IPS-NIHi7 (cell line): ENCODE measurements around the gene ZBTB48.
"Not testable (repeated sequence)": the region's sequence is repeated elsewhere in the genome, so short reads cannot be mapped to it uniquely, and the experiment has no call there.

Source experiments
- DNase-seq: peaks from one replicate; pipeline ENCODE4 v3.0.0; 2012; ENCODE audit warnings: mixed read lengths; ENCODE audit errors: extremely low spot score

Gene ZBTB48

DNA sequence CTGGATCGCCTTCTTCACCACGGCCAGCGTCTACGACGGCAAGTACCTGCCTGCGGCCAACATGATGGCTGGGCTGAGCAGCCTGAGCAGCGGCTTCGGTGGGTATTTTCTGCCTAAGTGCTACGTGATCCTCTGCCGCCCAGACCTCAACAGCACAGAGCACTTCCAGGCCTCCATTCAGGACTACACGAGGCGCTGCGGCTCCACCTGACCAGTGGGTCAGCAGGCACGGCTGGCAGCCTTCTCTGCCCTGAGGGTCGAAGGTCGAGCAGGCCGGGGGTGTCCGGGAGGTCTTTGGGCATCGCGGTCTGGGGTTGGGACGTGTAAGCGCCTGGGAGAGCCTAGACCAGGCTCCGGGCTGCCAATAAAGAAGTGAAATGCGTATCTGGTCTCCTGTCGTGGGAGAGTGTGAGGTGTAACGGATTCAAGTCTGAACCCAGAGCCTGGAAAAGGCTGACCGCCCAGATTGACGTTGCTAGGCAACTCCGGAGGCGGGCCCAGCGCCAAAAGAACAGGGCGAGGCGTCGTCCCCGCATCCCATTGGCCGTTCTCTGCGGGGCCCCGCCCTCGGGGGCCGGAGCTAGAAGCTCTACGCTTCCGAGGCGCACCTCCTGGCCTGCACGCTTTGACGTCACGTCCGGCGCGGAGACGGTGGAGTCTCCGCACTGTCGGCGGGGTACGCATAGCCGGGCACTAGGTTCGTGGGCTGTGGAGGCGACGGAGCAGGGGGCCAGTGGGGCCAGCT, at the start of gene ZBTB48:
Gene ZBTB48, plus strand, starts transcription at position 621 of the 745 bp plus-strand sequence. CDS start 616 bp downstream, outside the sequence.
- peak; percentile 100 for DNase-seq

DNA sequence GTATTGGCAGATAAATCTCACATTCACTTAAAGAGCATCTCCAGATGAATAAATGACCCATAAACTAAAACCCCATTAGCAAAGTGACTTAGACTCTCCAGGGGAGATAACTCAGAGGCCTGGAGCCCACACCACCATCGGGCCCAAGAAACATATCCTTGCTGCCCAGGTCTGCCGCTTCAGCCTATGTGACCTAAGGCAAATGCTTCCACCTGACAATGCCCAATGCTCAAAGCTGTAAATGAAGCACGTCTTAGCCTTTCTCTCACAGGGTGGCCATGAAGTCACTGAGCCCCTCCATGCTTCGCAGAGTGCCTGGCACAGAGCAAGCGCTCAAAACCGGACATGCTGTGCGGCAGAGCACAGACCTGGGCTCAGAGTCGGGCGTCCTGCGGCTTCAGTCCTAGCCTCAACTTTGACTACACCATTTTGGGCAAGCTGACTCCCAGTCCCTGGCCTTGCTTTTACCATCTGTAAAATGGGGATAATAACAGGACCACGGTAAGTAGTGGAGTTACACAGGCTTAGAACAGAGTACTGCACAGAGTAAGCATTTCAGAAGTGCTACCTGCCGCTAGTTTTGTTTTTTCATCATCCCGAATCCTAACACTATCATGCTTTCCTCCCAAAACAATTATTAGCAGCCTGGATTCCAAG, 49.2 kb upstream of the ZBTB48 start:
- DNase-seq = no peak

DNA sequence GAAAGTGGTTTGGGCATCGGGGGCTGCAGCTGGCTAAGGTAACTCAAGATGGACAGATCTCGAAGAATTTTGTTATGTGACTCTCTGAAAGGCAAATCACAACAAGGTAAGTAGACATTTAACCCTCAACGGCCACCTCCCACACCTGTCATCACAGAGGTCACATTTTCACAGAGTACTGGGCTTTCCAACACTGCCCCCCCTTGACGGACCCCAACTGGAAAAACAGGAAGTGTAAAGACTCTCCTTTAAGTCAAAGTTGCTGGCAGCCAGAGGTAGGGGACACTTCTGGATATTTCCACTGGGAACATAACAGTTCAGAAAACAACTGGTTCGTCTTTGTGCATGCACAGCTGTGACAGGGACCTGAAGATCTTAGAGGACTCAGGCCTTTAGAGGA, 47.8 kb upstream of the ZBTB48 start:
- no peak for DNase-seq

DNA sequence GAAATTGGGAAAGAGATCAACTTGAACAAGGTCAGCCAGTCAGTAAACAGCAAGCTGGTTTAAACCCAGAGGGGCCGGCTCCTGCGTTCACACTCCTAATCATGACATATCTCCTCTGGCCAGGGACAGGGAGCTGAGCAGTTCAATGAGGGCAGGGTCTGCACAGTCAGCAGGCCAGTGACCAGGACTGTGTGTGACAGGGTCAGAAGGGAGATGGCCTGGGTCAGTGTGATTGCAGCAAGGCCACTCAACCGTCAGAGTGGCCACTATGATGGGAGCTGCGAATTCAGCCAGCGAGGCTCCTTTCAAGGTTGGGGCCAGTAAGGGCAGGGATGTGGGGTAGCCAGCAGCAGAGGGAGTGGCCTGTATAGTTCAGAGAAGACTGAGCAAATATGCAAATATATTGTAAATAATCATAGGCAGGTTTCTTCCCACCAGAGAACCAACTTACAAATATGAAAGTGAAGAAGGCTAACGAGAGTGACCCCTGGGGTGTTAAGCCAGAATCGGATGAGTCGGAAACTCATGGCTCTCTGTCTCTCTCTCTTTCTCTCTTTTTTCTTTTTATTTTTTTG, 45.5 kb upstream of the ZBTB48 start:
- no peak for DNase-seq

DNA sequence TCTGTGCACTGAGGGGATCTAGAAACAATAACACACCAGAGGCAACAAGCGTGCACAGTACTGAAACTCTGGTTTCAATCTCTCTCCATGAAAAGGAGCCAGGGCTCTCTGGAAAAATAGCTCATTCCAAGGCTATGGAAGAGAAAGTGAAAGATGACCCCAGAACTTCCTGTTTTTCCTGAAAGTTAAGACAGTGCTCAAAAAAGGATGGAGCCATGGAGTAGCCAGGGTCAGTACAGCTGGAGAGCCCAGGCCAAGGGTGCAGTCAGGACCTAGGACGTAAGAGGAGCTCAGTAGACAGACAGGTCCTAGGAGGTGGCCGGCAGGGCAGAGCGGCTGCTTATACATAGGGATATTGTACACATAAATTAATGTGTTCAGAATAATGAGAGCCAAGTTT, 44.6 kb upstream of the ZBTB48 start:
- DNase-seq = no peak

DNA sequence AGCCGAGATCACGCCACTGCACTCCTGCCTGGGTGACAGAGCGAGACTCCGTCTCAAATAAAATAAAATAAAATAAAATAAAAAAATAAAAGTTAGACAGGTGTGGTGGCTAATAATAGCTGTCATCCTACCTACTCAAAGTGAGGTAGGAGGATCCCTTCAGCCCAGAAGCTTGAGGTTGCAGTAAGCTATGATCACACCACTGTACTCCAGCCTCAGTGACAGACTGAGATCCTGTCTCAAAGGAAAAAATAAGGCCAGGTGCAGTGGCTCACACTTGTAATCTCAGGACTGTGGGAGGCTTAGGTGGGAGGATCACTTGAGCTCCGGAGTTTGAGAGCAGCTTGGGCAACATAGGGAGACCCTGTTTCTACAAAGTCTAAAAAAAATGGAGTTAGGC, 43.5 kb upstream of the ZBTB48 start:
- DNase-seq = no peak

DNA sequence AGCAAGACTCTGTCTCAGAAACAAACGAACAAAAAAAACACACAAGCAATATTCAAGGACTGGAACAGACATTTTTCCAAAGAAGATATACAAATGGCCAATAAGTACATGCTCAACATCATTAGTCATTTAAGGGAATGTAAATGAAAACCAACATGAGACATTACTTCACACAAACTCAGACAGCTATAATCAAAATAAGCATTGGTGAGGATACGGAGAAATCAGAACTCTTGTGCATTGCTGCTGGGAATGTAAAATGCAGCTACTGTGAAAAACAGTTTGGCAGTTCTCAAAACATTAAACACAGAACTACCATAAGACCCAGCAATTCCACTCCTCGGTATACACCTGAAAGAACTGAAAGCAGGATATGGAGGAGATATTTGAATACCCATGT, 40.8 kb upstream of the ZBTB48 start:
- no peak for DNase-seq

DNA sequence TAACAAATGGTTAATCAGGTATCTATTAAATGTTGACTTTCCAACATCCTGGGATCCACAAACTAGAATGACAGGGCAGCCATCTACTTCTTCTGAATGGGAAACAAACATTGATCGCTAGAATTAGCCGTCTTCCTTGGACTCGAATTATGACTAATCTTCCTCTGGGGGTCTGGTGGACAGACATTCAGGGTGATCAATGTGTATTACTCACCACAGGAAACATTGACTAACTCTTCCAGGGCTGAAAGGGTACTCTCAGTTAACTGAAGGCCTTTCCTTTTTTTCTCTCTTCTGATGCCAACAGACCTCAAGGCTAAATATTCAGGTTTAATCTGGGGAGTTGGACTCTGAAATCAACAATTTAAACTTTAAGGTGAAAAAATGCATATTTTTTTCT, 35.0 kb upstream of the ZBTB48 start:
- DNase-seq = no peak

DNA sequence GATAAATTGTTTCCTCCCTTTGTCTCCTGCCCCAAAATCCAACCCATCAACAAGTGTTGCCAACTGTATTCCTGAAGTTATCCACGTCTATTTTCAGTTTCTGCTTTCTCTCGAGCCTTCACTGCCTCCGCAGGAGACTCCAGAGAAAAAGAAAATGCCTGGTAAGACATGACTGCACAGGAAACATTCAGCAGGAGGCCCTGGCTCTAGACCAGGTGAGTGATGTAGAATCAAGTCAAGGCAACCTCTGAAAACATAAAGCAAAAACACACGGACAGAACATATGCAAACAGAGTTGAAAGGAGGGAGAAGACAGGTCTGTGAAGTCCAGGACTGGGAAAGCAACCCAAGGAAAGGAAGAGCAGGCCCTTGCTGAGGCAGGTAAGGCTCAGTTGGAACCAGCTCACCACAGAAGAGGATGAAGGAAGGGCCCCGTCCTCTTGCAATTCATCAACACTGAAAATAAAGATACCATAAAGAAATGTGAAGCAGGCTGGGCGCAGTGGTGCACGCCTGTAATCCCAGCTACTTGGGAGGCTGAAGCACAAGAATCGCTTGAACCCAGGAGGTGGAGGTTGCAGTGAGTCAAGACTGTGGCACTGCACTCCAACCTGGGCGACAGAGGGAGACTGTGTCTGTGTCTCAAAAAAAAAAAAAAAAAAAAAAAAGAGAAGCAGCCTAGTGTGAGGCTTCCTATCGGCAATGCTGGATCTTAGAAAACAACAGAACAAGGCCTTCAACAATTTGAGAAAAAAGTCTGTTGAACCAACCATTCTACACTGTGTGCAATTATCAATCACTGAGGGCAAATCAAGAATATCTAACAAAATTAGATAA, 34.3 kb upstream of the ZBTB48 start:
- no peak for DNase-seq

DNA sequence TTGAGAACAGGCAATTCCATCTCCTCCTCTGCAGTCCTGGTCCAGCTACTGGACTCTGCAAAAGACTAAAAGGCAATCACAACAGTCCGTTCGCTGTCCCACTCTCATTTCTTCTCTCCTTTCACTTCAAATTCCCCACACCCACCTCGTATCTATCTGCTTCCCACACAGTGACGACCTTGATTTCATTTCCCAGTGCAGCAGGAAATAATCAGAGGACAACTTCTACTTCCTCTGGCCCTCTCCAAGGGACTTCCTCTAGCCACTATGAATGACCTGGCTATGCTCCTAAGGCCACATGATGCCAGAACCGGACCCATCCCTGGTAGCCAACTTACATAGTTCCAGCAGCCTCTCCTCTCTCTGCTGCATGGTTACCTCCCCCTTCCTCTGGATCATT, 33.5 kb upstream of the ZBTB48 start:
- no peak for DNase-seq

DNA sequence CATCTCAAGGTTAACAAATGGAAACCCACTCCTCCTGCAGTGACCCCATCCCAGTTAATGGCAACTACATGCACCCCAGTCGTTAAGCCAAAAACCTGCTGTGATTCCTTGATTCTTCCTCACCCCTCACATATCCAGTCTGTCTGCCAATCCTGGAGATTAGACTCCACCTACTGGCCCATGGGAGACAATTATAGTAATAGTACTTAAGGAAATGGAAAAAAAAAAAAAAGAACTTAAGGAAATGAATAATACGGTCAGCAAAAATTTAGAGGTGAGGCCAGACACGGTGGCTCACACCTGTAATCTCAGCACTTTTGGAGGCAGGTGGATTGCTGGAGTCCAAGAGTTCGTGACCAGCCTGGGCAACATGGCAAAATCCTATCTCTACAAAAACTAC, 32.5 kb upstream of the ZBTB48 start:
- no peak for DNase-seq

DNA sequence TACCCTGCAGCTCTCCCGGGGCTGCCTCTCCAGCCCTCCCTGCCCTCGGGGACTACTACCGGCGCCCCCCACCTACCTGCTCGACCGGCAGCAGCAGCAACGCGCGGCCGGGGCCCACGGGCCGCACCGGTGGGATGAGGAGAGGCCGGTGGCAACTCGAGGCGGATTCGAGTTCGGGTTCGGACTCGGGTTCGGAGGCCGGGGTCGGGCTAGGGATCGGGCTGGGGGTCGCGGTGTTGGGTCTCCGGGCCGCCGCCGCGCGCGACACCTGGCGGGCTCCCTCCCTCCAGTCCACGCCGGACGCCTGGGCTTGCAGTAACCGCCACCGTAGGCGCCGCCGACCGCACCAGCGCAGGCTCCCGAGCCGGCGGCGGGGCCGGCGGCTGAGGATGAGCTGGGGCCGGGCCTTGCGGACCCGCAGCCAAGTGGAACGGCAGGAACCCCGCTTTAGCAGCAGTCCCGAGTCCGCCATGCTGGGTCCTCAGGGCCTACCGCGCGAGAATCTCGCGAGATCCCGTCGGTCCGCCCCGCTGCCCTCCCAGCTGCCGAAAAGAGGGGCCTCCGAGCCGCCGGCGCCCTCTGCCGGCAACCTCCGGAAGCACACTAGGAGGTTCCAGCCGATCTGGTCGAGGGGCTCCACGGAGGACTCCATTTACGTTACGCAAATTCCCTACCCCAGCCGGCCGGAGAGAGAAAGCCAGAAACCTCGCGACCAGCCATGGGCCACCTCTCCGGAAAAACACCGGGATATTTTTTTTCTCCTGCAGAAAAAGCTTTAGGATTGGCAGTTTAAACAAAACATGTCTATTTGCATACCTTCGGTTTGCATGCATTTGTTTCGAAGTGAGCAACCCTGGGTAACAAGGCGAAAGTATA, 25.5 kb upstream of the ZBTB48 start, which contains the start of gene NOL9:
Gene NOL9, minus strand, starts transcription at position 483 of the 876 bp plus-strand sequence. Its CDS starts 11 bp downstream, at position 472.
- peak; percentile 99 for DNase-seq

DNA sequence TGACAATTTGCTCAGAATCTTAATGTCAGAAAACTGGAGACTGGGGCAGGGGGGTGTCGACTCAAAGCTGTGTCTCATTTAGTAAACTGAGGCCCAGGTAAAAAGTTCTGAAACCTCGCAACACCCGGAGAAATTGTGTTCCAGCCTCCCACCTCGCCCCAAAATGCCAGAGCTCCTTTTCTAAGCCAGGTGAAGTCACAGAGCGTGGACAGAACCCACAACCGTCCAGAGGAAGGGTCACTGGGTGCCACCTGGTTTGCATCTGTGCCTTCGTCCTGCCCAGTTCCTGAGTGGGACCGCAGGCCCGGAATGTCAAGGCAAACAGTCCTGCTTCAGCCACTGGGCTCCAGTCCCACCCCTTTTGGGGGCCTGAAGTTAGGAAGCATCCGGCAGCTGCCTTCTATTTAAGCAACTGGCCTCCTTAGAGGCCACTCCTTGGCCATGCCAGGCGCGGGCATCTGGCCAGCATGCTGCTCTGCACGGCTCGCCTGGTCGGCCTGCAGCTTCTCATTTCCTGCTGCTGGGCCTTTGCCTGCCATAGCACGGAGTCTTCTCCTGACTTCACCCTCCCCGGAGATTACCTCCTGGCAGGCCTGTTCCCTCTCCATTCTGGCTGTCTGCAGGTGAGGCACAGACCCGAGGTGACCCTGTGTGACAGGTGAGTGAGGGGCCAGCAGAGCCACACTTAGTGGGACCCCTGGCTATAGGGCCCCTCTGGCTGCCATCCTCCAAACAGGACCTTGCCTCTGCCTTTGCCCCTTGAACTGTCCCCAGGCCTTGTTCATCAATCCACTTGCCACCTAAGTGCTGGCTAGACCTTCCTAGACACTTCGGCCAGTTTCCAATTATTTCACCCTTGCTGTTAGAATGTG, 24.7 kb upstream of the ZBTB48 start, which contains the start of gene TAS1R1:
Gene TAS1R1, plus strand, starts transcription at position 401 of the 872 bp plus-strand sequence. Its CDS starts 67 bp downstream, at position 468.
- DNase-seq = no peak

DNA sequence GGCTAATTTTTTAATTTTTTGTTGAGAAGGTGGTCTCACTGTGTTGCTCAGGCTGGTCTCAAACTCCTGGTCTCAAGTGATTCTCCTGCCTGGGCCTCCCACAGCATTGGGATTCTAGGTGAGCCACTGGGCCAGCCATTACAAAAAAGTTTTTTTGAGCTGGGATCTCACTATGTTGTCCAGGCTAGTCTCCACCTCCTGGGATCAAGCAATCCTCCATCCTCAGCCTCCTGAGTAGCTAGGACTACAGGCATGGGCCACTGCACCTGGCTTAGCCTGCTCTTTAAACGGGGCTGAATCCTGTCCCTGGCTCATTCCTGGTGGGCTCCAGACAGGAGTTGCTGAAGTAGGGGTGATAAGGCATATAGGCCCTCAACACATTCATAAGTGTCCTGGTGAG, 22.2 kb upstream of the ZBTB48 start:
- no peak for DNase-seq

DNA sequence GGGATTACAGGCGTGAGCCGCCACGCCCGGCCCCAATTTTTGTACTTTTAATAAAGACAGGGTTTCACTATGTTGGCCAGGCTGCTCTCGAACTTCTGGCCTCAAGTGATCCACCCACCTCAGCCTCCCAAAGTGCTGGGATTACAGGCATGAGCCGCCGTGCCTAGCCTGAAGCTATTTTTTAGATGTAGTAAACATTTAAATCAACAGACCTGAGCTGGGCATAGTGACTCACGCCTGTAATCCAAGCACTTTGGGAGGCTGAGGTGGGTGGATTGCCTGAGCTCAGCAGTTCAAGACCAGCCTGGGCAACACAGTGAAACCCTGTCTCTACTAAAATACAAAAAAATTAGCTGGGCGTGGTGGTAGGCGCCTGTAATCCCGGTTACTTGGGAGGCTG, 20.6 kb upstream of the ZBTB48 start:
- DNase-seq = not testable (repeated sequence)

DNA sequence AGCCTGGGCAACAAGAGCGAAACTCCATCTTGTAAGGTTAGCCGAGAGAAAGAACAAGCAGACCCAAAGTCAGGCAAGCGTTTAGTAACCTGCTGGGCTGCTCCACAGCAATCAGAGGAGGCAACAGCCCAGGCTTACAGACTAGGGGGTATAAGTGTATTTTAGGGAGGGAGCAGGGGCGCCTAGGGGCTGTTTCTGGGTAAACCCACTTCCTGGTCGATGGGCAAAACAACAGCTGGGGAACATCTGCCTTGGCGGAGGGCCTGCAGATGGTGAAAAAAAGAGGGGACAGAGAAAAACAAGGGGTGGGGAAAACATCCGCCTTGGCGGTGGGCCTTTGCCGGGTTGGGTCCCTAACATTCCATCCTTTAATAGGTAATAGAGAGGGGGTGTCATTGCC, 19.5 kb upstream of the ZBTB48 start:
- no peak for DNase-seq

DNA sequence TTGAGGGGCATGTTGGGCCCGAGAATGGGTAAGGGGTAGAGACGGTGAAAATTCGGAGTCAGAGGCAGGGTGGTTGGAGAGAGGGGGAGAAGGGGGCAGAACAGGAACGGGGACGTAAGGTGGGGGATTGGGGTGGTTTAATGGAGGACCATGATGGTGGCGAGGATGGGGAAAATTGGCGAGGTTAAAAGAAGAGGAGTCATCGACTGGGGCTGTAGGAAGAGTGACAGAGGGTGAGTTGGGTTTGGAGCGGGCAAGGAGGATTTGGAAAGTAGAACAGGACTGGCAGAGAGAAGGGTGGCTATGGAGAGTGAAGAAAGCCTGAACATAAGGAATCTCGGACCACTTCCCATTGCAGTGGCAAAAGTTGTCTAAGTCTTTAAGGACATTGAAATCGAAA, 10.8 kb upstream of the ZBTB48 start:
- DNase-seq = no peak

DNA sequence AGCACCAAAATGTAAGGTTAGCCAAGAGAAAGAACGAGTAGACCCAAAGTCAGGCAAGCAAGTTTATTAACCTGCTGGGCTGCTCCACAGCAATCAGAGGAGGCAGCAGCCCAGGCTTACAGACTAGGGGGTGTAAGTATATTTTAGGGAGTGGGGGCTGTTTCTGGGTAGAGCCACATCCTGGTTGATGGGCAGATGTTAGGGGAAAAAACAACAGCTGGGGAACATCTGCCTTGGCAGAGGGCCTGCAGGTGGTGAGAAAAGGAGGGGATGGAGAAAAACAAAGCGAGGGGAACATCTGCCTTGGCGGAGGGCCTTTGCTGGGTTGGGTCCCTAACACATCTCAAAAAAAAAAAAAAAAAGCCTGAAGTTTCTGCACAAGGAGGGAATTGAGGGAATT, 9.7 kb upstream of the ZBTB48 start:
- DNase-seq = no peak

DNA sequence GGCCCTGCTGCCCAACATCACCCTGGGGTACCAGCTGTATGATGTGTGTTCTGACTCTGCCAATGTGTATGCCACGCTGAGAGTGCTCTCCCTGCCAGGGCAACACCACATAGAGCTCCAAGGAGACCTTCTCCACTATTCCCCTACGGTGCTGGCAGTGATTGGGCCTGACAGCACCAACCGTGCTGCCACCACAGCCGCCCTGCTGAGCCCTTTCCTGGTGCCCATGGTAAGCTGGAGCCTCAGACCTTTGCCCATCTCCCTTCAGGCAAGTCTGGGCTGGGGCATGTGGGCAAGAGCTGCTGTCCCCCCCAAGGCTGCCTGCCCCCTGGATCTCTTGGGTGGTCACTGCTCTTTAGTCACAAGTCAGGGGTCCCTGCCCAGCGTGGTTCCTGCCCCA, 8.8 kb upstream of the ZBTB48 start:
- DNase-seq = no peak
